Testis (tissue), 3 donors: Measurements from ENCODE around the gene RHOH. TPM values are rescaled to one million over a fixed set of nuclear protein-coding genes. Genes with fewer than 3 reads are reported as not detected.

ENCODE experiments used
- DNase-seq: peaks from one replicate; pipeline ENCODE4 v3.0.0-alpha.2; 2019
- H3K27ac ChIP-seq, 2 donors: fragments of 200-600 bp; sonication (generic); one replicate each; pipeline ENCODE4 v1.5.1; 2019
- H3K27me3 ChIP-seq: fragments of 200-600 bp; sonication (generic); one replicate; pipeline ENCODE4 v1.5.1; 2019
- H3K36me3 ChIP-seq: fragments of 200-600 bp; sonication (generic); one replicate; pipeline ENCODE4 v1.5.1; 2017; ENCODE audit warnings: low read depth; ENCODE audit errors: missing control alignments
- H3K4me1 ChIP-seq: fragments of 200-600 bp; sonication (generic); one replicate; pipeline ENCODE4 v1.5.1; 2019
- H3K4me3 ChIP-seq, 2 donors: fragments of 200-600 bp; sonication (generic); one replicate each; pipeline ENCODE4 v1.5.1; 2017 to 2019
- H3K9me3 ChIP-seq: fragments of 200-600 bp; sonication (generic); one replicate; pipeline ENCODE4 v1.5.1; 2017
- CTCF ChIP-seq, 3 experiments: fragments of 450-650 bp in 2 of 3; fragments of 200-600 bp in 1 of 3; sonication (generic) in 1 of 3; IDR thresholded peaks; one replicate each; pipeline ENCODE4 v1.5.1; 2016 to 2019; ENCODE audit warnings: antibody characterized with exemption in 3 of 3, mild to moderate bottlenecking in 2 of 3, moderate library complexity in 1 of 3
- POLR2A ChIP-seq: fragments of 450-650 bp; IDR thresholded peaks from one replicate; pipeline ENCODE4 v1.6.1; 2017; ENCODE audit warnings: antibody characterized with exemption, mild to moderate bottlenecking, moderate library complexity
- WGBS, 2 donors: methylation state at CpG; one replicate each; pipeline ENCODE4 v1.1.5; 2018; 5-methylcytosine and 5-hydroxymethylcytosine counted together
- intact Hi-C: fragments of 100-400 bp; cut with DNase I; formaldehyde crosslinking; loops from one replicate; pipeline ENCODE4 v1.15.1; 2023; ENCODE audit warnings: low total_unique reads
- polyA plus RNA-seq: library from polyadenylated mRNA; stranded (reverse); fragments of 350-450 nt; fragmentation: Illumina TruSeq; extraction: RNeasy Lipid Tissue Mini Kit (QIAGEN cat#74804); gene quantifications from one replicate; pipeline ENCODE4 v1.2.3, GENCODE V29; 2014; ENCODE audit warnings: low read depth, low replicate concordance; ENCODE audit not compliant: insufficient read depth
- total RNA-seq, 2 donors: library from RNA; depleted of rRNA; stranded (reverse); fragments of >200 nt; gene quantifications; one replicate each; pipeline ENCODE4 v1.2.3, GENCODE V29; 2016

The RHOH gene
- total and polyA plus RNA-seq, 3 donors from 2014 or later, result 0.39 to 2.5 (median 1.2) TPM

- Histone ChIP-seq H3K27ac (no peak overlapping the region), H3K4me3 (no peak overlapping the region), H3K36me3 (no peaks in the 10 kb centered on the region), H3K4me1 (no peaks in the 10 kb centered on the region), H3K27me3 (no peaks in the 10 kb centered on the region), H3K9me3 (no peaks in the 10 kb centered on the region)
- DNase-seq, result no peak
- 60 to 67% methylated on average over 5 of the region's 5 CpGs for WGBS, 2 donors
- intact Hi-C loops, result no loop called here
- TF ChIP-seq POLR2A, result no peak
- no peak for TF ChIP-seq CTCF (IDR thresholded peaks at IDR 0.05)
These were observed 18.2 kb upstream of the RHOH start for GRCh38 chr4:40178672-40179071.

GRCh38 chr4:40179360-40179759 lies 17.5 kb upstream of the RHOH start:
- 84 to 100% methylated on average over 1 of the region's 1 CpG for WGBS, 2 donors

GRCh38 chr4:40180356-40180755 lies 16.5 kb upstream of the RHOH start:
- DNase-seq, result no peak
- no peaks in the 10 kb centered on the region for H3K4me1 ChIP-seq
- no peaks in the 10 kb centered on the region for H3K9me3 ChIP-seq
- H3K36me3 ChIP-seq, result no peaks in the 10 kb centered on the region
- H3K27me3 ChIP-seq, result no peaks in the 10 kb centered on the region
- no peak overlapping the region for H3K4me3 ChIP-seq
- WGBS, 2 donors, result 64 to 65% methylated on average over 1 of the region's 1 CpG
- intact Hi-C loops, result no loop called here
- TF ChIP-seq CTCF (IDR thresholded peaks at IDR 0.05), result no peak
- TF ChIP-seq POLR2A, result no peak
- H3K27ac ChIP-seq, result no peak overlapping the region

More at GRCh38 chr4:40179360-40179759, 17.5 kb upstream of the RHOH start:
- no peak for DNase-seq
- no peaks in the 10 kb centered on the region for H3K9me3 ChIP-seq
- no peaks in the 10 kb centered on the region for H3K27me3 ChIP-seq
- TF ChIP-seq CTCF (IDR thresholded peaks at IDR 0.05) (no peak), POLR2A (no peak)
- no peak overlapping the region for H3K4me3 ChIP-seq
- no peaks in the 10 kb centered on the region for H3K36me3 ChIP-seq
- no peaks in the 10 kb centered on the region for H3K4me1 ChIP-seq
- no peak overlapping the region for H3K27ac ChIP-seq
- intact Hi-C loops, result no loop called here

GRCh38 chr4:40182001-40182400 lies 14.8 kb upstream of the RHOH start:
- Histone ChIP-seq H3K27me3 (no peaks in the 10 kb centered on the region), H3K36me3 (no peaks in the 10 kb centered on the region), H3K4me3 (no peak overlapping the region), H3K4me1 (no peaks in the 10 kb centered on the region), H3K9me3 (no peaks in the 10 kb centered on the region), H3K27ac (no peak overlapping the region)
- intact Hi-C loops, result no loop called here
- 82 to 87% methylated on average over 4 of the region's 4 CpGs for WGBS, 2 donors
- DNase-seq, result no peak
- TF ChIP-seq POLR2A, result no peak
- no peak for TF ChIP-seq CTCF (IDR thresholded peaks at IDR 0.05)

- no peak for DNase-seq
- Histone ChIP-seq H3K9me3 (no peaks in the 10 kb centered on the region), H3K36me3 (no peaks in the 10 kb centered on the region), H3K27me3 (no peaks in the 10 kb centered on the region), H3K27ac (no peak overlapping the region), H3K4me3 (no peak overlapping the region), H3K4me1 (no peaks in the 10 kb centered on the region)
- intact Hi-C loops, result no loop called here
- 68 to 83% methylated on average over 3 of the region's 3 CpGs for WGBS, 2 donors
- TF ChIP-seq POLR2A (no peak), CTCF (IDR thresholded peaks at IDR 0.05) (no peak)
These were observed 13.9 kb upstream of the RHOH start for GRCh38 chr4:40182954-40183353.
